Endodermal cell (in vitro differentiated cells): ENCODE results near the gene OPRM1. TPM values are rescaled to one million over a fixed set of nuclear protein-coding genes. Genes with fewer than 3 reads are reported as not detected.

Experiments
- DNase-seq: peaks from one replicate; pipeline ENCODE4 v3.0.0-alpha.2; 2017
- H3K27ac ChIP-seq: 2 replicates; pipeline ENCODE4 v1.5.1; 2013; ENCODE audit warnings: mild to moderate bottlenecking, low read depth, low read length, moderate library complexity
- H3K27me3 ChIP-seq: 2 replicates; pipeline ENCODE4 v1.6.1; 2013; ENCODE audit warnings: mild to moderate bottlenecking, low read length, moderate library complexity; ENCODE audit not compliant: insufficient read depth, control insufficient read depth, poor library complexity, severe bottlenecking
- H3K36me3 ChIP-seq: 2 replicates; pipeline ENCODE4 v1.7.0; 2013; ENCODE audit warnings: mild to moderate bottlenecking, low read length, moderate library complexity; ENCODE audit not compliant: control insufficient read depth, insufficient read depth
- H3K4me1 ChIP-seq: one replicate; pipeline ENCODE4 v1.7.0; 2013; ENCODE audit warnings: low read length; ENCODE audit not compliant: control insufficient read depth, insufficient read depth
- H3K4me3 ChIP-seq: 2 replicates; pipeline ENCODE4 v1.5.1; 2013; ENCODE audit warnings: mild to moderate bottlenecking, low read length, moderate library complexity
- H3K9ac ChIP-seq: 2 replicates; pipeline ENCODE4 v1.6.1; 2013; ENCODE audit warnings: mild to moderate bottlenecking, low read length, moderate library complexity; ENCODE audit not compliant: poor library complexity, severe bottlenecking; ENCODE audit errors: extremely low read depth
- H3K9me3 ChIP-seq: 2 replicates; pipeline ENCODE4 v1.6.1; 2013; ENCODE audit warnings: mild to moderate bottlenecking, low read length, moderate library complexity; ENCODE audit not compliant: control insufficient read depth
- H3K27ac Mint-ChIP-seq: 2 replicates; pipeline ENCODE4 v1.8.0; 2020; ENCODE audit warnings: mixed read lengths
- H3K27me3 Mint-ChIP-seq: 2 replicates; pipeline ENCODE4 v1.8.0; 2021; ENCODE audit warnings: mild to moderate bottlenecking, mixed read lengths; ENCODE audit not compliant: insufficient read depth
- H3K36me3 Mint-ChIP-seq: 2 replicates; pipeline ENCODE4 v1.8.0; 2020; ENCODE audit warnings: low read depth, mixed read lengths
- H3K4me1 Mint-ChIP-seq: 2 replicates; pipeline ENCODE4 v1.8.0; 2020; ENCODE audit warnings: mixed read lengths
- H3K4me3 Mint-ChIP-seq: 2 replicates; pipeline ENCODE4 v1.8.0; 2020; ENCODE audit warnings: mild to moderate bottlenecking, moderate library complexity, mixed read lengths
- H3K9me3 Mint-ChIP-seq: 2 replicates; pipeline ENCODE4 v1.8.0; 2020; ENCODE audit warnings: mild to moderate bottlenecking, mixed read lengths
- WGBS, 2 experiments: methylation state at CpG; one replicate each; pipeline versions ENCODE4 v1.1.5 to v1.1.7; 2013; ENCODE audit warnings: missing lambda C conversion rate in 2 of 2, mixed read lengths in 1 of 2; ENCODE audit not compliant: insufficient coverage in 1 of 2, insufficient read length in 1 of 2; 5-methylcytosine and 5-hydroxymethylcytosine counted together
- total RNA-seq, 2 donors: library from RNA; stranded (reverse); fragmentation: NEBNext Ultra II Directional in 1 of 2; extraction: Animal tissue kit (Norgen Biotek cat#: 25700) in 1 of 2; gene quantifications; 2 replicates in 1 of 2; 3 replicates in 1 of 2; pipeline ENCODE4 v1.2.1, GENCODE V29; 2021
- TF ChIP-seq, protein P1 (sequence below): fragments of 200-600 bp; sonication (generic); conservative IDR thresholded peaks from 2 replicates; pipeline ENCODE4 v1.5.0; 2021; ENCODE audit warnings: antibody characterized with exemption, mild to moderate bottlenecking

OPRM1 gene
- total RNA-seq, 2 donors from 2014 or later = not detected

DNA sequence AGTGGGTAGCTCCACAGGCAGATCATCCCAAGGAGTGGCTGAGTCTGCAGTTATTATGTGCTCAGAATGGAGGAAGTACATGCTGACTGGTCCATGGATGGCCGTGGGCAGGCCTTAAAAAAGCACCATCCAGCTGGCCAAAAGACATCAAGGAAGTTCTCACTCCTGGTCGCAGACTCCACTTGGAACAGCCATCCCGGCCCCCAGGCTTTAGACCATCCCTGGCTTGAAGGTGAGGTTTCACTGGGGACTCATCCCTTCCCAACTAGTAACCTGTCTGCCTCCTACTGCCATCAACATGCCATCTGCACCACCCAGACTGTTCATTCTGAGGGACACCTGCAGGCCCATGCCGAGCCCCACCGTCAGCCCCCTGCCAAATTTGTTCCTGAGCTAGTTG, 36.1 kb upstream of the OPRM1 start:
- Mint-ChIP-seq H3K27me3 (no peaks in the 10 kb centered on the region), H3K36me3 (no peaks in the 10 kb centered on the region), H3K9me3 (peaks cover 4% of the 10 kb centered on the region), H3K27ac (no peak overlapping the region), H3K4me1 (peaks cover 2% of the 10 kb centered on the region), H3K4me3 (no peak overlapping the region)
- Histone ChIP-seq H3K4me1 (no peaks in the 10 kb centered on the region), H3K9ac (no peak overlapping the region), H3K9me3 (no peaks in the 10 kb centered on the region), H3K27ac (no peak overlapping the region), H3K36me3 (no peaks in the 10 kb centered on the region), H3K27me3 (no peaks in the 10 kb centered on the region), H3K4me3 (no peak overlapping the region)
- 67 to 85% methylated on average over 3 to 5 of the region's 5 CpGs for whole genome bisulfite sequencing, 2 experiments
- DNase-seq = no peak
- TF ChIP-seq, protein P1, sequence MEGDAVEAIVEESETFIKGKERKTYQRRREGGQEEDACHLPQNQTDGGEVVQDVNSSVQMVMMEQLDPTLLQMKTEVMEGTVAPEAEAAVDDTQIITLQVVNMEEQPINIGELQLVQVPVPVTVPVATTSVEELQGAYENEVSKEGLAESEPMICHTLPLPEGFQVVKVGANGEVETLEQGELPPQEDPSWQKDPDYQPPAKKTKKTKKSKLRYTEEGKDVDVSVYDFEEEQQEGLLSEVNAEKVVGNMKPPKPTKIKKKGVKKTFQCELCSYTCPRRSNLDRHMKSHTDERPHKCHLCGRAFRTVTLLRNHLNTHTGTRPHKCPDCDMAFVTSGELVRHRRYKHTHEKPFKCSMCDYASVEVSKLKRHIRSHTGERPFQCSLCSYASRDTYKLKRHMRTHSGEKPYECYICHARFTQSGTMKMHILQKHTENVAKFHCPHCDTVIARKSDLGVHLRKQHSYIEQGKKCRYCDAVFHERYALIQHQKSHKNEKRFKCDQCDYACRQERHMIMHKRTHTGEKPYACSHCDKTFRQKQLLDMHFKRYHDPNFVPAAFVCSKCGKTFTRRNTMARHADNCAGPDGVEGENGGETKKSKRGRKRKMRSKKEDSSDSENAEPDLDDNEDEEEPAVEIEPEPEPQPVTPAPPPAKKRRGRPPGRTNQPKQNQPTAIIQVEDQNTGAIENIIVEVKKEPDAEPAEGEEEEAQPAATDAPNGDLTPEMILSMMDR = no peak

- no peak for DNase-seq
- Histone ChIP-seq H3K27ac (no peak overlapping the region), H3K36me3 (no peaks in the 10 kb centered on the region), H3K4me3 (no peak overlapping the region), H3K9me3 (no peaks in the 10 kb centered on the region), H3K9ac (no peak overlapping the region), H3K27me3 (no peaks in the 10 kb centered on the region), H3K4me1 (no peaks in the 10 kb centered on the region)
- no peak overlapping the region for H3K27ac Mint-ChIP-seq
- H3K9me3 Mint-ChIP-seq = peaks cover 4% of the 10 kb centered on the region
- TF ChIP-seq, protein P1 = no peak
- WGBS, 2 experiments = 88 to 91% methylated on average over 1 of the region's 1 CpG
- H3K4me1 Mint-ChIP-seq = no peaks in the 10 kb centered on the region
- H3K4me3 Mint-ChIP-seq = no peak overlapping the region
- H3K36me3 Mint-ChIP-seq = no peaks in the 10 kb centered on the region
- no peaks in the 10 kb centered on the region for H3K27me3 Mint-ChIP-seq
Measured at GRCh38 chr6:154010371-154010770, 28.7 kb upstream of the OPRM1 start.

GRCh38 chr6:154012852-154013251, 26.2 kb upstream of the OPRM1 start:
- Histone ChIP-seq H3K27ac (no peak overlapping the region), H3K4me1 (no peaks in the 10 kb centered on the region), H3K9ac (no peak overlapping the region), H3K9me3 (no peaks in the 10 kb centered on the region), H3K27me3 (no peaks in the 10 kb centered on the region), H3K36me3 (no peaks in the 10 kb centered on the region), H3K4me3 (no peak overlapping the region)
- TF ChIP-seq, protein P1 = no peak
- Mint-ChIP-seq H3K36me3 (no peaks in the 10 kb centered on the region), H3K9me3 (no peaks in the 10 kb centered on the region), H3K4me3 (no peak overlapping the region), H3K27me3 (no peaks in the 10 kb centered on the region), H3K4me1 (no peaks in the 10 kb centered on the region), H3K27ac (no peak overlapping the region)
- 81% methylated on average over 2 of the region's 2 CpGs; no CpG with 5 or more reads in 1 of the 2 experiments for WGBS, 2 experiments
- DNase-seq = no peak
